RKO (cell line): ENCODE data around the gene OPCML.

ENCODE experiments used
- DNase-seq: peaks from one replicate; pipeline ENCODE4 v3.0.0-alpha.2; 2016; ENCODE audit warnings: low spot score

OPCML gene

DNA sequence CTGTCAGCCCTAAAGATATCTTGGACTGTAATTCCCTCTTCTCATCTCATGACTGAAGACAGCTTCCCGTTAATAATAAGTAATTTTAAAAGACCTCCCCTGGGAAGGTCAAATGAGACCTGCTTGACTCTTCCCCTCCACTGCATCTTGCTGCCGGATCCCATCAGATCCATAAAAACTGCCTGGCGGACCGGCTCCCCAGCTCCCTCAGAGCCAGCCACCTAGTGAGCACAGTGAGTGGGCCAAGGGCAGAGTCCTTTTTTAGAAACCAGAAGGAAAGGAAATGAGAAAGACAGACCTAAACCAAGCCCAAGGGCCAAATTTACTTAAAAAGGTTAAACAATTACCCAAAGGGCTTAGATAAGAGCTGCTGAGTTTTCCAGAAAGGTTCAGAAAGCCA lies 595.3 kb downstream of the OPCML start:
- DNase-seq, result no peak

DNA sequence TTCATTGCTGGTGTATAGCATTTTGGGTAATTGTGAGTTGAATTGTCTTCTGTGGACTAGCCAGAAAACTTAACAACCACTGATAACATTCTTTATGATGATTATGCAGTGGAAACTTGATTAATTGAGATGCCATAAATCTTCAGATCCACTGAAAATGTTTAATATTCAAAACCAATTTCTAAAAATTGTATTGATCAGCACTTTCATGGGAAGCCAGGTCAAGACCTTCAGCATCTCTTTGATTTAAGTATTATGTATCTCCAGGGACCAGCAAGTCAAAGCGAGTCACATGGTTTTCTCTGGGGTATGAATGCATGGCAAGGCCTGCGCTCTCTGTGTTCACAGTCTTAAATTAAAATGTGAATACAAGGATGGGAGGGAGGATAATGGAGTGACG lies 596.9 kb downstream of the OPCML start:
- no peak for DNase-seq

DNA sequence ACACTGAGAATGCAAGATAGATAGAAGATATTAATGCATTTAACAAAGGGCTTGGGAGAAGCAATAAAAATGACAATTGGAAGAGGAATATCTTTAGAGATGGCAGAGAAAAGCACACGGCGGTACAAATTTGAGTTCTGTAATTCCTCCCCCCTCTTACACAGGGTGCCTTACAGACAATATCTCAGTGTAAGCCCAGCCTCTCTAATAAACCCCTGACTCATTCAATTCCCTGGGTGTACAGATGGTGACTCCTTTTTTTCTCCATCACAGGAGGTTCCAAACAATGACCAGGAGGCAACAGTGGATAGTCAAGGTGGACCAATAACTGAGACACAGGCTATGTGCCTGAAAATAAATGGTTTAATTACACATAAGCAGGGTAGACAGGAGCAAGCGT lies 598.6 kb downstream of the OPCML start:
- DNase-seq, result no peak

DNA sequence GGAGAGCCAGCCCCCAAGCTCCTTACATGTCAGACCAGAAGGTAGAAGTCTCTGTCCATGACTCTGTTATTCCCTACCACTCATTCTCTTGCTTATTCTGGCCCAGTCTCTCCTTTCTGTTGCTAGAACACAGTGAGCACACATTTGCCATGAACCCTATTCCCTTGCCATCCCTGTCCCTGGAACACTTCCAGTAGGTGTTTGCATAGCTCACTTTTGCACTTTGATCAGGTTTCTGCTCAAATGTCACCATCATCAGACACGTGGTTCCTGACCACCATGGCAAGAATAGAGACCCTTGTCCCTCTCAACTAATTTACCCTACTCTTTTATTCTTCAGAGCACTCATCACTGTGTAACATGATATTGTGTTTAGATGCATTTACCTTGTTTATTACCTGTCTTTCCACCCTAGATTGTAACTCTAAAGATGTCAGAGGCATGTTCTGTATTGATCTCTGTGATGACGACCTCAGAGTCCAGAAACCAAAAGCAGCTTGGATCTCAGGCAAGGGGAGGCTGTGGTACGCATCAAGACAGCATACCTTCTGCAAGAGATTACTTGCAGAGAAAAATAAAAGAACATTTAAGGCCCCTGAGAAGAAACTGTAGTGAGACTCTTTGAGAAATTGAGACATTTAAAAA lies 606.4 kb downstream of the OPCML start:
- DNase-seq, result no peak

DNA sequence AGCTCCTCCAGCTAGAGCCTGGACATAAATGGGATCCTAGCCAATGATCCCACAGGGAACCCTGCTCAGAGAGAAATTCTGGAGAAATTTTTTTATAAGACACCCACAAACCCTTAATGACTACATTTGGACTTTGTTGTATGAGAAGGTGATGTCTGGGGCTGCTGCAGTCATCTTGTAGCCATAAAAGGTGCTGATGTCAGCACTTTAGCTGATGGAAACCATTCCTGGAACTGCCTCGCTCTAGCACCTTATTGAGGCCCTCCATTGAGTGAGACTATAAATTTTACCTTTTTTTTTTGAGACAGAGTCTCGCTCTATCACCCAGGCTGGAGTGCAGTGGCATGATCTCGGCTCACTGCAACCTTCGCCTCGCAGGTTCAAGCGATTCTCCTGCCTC lies 610.7 kb downstream of the OPCML start:
- no peak for DNase-seq

DNA sequence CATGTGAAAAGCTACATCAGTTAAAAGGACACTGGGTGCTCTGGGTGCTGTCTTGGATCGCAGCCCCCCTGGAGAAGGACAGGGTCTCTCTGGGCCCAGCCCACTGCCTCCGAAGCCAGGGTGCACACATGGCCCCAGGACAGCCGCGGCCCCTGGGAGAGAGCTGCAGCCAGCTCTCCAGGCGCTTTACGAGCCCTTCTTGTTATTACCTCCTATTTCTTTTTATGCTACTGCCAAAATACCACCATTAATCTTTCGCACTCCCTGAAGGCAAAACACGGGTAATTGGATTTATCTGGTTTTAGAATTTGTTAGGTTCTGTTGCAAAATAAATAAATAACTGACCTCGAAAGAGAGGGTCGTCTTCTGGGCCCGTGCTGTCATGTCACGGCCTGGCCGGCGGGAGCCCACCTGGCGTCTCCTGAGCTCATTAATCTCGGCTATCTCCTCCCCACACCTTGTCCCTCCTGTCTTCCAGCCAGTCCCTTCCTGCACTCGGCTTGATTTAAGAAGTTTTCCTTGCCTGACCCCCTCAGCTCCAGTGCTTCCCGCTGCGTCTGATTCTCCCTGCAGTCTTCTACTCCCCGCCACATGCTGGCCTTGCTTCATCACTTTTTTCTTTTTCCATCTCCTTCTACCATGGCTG lies 611.7 kb downstream of the OPCML start:
- DNase-seq, result no peak

DNA sequence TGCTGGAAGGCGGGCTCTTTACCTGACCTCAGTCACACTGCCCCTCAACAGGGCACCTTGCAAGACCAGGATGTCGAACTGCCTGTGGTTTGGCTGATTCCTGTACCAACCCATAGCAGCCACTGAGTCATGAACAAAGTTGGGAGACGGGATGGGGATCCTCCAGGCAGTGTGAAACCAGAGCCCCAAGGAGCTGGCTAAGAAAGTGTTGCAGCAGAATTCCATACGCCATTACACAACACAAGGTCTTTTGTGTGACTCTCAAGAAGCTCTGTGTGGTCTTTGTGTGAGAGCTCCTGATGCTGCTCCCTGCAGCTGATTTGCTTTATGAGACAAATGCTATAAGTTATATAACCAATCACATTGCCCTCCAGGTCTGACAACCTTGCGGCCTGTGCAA lies 617.7 kb downstream of the OPCML start:
- DNase-seq, result no peak

DNA sequence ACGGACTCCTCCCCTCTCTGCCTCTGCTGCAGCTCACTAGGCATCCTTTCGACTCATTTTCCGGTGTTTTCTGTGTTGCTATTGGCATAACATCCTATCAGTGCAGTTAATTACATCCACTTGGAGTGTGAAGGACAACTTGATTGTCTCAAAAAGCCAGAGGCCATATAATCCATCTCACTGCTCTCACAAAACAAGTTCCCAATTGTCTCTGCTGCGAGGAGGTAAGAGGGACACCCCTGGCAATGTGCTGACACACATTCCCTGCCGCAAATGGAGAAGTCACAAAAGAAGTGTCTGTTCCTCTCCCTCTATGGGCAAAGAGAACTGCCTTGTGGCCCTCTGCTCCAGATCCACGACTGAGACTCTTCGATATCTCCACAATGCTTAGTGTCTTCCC lies 618.4 kb downstream of the OPCML start:
- no peak for DNase-seq

DNA sequence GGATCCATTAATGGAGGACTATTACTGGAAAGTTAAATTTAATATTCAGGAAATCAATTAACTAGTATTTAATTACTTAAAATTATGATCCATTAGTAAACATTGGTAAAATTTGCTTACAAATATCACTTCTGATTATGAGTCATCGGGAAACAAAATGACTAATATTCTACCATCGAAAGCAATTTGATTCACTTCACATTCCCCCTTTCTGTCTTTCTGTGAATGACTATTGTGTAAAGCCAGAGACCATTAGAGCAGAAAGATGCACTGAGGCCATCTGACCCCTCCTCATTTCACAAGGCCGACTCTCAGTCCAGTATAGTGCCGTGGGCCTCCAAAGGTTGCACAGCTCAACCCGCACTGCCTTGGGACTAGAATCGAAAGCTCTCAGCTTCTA lies 619.0 kb downstream of the OPCML start:
- no peak for DNase-seq

DNA sequence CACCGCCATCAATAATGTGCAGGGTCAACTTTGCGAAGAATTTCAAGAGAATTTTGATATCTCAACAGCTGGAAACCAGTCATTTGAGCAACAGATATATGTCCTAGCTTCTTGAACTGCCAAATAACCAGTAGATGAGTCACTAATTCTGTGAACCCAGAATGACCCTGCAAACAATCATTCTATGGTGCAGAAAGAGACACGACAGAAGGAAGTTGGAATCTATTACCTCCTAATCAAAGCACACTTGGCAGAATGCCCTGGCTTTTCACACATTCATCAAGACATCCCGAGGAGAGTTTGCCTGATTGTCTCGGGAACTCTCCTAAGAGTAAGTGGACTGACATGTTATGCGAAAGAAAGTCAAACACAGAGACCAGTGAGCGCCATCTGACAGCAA lies 621.1 kb downstream of the OPCML start:
- DNase-seq, result no peak

DNA sequence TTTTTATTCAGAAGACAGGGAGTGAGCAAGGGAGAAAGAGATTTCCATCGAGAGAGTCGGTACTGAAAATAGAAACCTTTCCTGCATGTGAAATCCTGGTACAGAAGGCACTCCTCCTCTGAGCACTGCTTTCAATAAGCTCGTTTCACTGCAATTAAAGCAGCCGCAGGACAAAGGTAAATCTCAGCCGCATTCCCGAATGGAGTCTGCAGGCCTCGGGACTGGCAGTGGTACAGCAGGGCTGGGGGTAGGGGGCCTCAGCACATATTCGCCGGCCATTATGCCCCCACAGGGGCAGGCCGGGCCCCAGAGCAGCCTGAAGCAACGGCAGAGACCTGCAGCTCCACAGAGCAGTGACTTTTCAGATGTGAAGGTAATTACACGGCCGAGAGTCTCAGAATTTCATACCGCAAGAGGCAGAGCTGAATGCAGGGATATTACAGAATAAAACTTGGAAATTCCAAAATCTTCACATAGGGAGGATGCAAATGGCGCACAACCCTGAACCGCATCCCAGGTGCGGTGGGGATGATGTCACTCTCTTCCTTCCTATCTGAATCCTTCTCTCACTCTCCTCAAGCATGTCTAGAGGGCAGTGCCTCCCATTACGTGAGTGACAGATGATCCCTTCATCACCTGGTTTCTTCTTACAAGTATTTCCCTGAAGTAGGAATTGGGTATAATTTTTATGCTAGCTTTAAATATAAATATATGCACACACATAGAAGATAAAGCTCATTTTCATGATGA lies 622.1 kb downstream of the OPCML start:
- DNase-seq, result no peak

DNA sequence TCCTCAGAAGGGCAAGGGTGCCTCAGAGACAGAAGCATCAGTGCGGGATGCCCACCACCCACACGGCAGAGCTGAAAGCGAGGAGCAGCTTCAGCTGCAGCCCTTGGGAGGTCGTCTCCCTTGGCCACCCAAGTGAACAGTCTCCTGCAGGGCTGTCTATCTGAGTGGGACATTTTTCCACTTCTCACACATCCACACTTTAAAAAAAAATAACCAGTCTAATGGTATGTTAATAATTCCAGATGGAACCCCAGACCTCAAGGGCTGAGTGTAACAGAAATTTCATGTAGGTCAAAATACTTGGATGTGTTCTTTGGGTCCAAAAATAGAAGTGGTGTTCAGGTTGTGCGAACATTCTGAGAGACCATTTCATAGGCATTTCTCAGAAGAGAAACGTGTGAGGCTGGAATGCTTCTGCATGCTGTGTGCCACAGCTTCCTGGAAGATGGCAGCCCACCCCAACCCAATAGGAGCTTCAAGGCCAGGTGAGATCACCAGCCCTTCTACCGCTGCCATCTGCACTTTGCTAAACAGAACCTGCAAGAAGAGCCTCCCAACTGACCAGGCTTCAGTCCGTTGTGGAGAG lies 623.2 kb downstream of the OPCML start:
- no peak for DNase-seq

DNA sequence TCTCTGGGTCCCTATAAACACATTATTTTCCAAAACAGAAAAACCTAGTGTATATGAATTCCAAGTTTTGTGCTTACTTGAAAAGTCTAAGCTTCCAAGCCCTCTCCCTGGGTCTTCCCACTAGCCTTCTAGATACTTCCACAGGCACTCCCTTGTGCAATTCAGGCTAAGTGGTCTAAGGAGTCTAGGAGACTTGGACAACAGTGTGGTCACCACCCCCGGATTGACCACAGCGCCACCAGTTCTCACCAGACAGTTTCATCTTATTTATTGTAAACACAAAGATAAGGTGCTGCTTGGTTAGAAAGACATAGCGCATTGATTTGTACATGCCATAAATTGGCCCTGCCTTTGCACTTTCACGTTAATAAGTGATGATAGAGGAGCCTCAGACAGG lies 623.9 kb downstream of the OPCML start:
- DNase-seq, result no peak

DNA sequence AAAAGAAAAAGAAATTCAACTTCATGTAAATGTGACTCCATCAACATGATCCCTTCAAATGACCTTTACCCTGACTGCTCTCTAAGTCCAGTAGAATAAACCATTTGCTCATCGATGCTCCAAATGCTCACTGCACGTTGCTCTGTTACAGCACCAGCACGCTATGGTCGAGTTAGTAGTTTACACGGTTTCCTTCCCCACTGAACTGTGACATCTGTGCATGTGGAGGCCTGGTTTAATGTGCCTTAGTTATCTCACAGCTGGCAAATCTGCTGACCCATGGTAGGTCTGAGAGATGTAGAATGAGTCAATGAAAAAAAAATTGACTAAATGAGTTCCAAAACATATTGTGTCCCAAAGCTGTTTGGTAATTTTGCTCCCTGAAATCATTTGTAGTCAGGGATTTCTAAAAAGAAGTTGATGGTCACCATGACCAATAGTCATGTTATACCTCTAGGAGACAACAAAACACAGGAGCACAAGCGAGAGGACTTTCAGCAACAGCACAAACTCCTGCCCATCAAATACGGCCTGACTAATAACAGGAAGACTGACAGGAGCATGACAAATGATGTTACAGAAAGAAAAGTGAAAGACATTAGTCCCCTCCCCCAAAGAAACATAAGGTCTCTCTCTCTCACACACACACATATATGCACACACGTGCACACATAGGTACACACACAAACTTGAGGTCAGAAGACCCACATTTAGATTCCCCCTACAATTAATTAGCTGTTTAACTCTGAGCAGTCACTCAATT lies 624.5 kb downstream of the OPCML start:
- no peak for DNase-seq

DNA sequence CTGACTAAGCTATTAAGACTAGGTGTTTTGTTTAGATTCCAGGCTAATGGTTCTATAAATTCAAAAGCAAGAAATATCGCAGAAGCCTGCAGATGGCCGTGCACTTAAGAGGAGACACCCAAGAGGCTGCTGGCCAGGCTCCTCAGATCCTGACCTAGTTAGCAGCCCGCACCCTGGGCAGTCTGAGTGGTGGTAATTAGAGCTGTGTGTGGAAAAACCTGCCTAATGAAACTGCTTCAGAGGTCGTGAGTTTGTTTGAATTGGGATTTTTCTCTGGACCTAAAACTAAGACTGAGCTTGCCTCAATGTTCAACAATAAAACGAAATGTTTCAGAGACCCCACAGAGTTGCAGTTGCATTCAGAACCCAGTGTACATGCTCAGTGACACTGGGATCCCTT lies 627.7 kb downstream of the OPCML start:
- DNase-seq, result no peak

DNA sequence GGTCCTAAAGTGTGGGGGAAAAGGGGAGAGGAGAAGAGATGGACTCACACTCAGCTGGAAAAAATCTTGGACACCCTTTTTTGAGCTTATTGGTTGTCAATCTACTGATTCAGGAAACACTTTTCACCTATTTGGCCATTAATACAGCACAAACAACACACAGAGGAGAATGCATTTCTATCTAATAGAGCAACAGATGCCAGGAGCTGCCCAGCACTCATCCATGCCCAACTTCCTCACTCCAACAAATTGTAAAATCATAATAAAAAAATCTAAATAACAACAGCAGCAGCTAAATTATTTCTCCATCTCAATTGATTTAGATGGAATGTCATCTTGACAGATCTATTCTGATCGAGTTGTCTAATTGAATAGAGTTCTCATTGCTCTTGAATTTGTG lies 628.2 kb downstream of the OPCML start:
- no peak for DNase-seq

DNA sequence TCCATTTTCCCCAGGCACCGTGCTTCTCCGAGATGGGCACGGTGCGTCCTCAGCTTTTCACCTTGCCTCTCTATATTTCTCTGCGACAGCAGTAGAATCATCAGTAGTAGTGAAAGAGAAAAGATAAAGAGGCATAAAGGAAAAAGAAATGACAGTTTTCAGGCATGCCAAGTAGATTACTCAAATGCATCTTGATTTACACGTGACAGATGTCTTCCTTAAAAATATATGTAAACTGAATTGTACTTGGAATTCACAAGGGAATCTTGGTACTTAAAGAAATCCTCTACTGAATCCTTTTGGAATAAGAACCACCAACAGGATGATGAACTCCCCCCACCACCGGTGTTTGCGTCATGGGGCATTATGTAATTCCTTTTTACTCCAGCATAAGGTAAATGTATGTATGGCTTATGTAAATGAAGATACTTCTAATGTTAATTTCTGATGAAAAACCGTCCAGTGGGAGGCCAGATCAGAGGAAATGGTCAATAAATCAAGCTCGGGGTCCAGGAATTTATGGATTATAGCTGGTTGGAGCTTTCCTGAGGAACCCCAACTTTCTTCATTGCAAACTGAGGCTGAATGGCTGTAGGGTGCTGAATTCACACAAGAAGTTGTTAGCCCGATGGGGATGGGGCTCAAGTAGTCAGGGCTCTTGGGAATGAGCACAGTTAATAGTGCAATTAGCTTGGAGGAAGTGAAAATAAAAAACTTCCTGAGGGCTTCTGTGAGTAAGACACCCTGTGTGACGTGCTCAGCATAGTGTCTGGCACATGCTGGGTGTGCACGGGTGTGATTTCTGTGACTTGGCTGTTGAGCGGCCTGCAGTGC lies 630.4 kb downstream of the OPCML start:
- no peak for DNase-seq

DNA sequence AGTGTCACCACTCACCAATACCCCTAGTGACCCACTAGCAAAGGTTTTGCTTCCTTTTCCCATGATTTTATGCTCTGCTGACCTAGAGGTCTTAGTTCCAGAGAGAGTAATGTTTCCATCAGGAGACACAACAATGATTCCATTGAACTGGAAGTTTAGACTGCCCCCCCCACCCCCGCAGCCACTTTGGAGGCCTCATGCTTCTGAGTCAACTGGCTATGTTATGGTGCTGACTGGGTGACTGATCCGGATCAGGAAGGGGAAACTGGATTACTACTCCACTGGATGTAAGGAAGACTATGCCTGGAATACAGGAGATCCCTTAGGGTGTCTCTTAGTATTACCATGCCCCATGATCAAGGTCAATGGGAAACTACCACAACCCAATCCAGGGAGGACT lies 633.6 kb downstream of the OPCML start:
- DNase-seq, result no peak

DNA sequence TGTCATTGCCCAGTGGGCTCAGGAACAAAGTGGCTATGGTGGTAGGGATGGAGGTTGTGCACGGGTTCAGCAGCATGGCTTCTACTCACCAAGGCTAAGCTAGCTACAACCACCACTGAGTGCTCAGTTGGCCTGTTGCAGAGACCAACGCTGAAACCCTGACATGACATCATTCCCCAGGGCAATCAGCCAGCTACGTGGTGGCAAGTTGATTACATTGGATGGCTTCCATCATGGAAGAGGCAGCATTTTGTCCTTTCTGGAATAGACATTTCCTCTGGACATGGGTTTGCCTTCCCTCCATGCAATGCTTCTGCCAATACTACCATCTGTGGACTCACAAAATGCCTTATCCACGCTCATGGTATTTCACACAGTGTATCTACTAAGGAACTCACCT lies 634.3 kb downstream of the OPCML start:
- DNase-seq, result no peak

DNA sequence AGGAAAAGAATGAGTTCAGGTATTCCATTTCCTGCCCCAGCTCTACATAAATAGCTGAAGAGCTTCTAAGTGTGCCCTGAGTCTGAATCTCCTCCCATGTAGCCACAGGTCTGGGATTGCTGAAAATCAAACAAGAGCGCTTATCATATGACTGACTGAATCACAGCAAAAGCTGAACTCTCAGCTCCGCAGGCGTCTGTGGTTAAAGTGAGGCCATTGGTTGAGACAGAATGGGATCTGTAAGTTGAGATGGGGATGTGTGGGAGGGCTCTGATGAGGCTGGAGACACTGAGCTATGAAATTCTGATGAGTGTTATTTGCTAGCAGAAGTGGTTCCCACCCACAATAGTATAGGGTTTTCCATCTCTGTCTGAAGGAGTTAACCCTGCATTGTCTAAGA lies 637.0 kb downstream of the OPCML start:
- DNase-seq, result no peak

DNA sequence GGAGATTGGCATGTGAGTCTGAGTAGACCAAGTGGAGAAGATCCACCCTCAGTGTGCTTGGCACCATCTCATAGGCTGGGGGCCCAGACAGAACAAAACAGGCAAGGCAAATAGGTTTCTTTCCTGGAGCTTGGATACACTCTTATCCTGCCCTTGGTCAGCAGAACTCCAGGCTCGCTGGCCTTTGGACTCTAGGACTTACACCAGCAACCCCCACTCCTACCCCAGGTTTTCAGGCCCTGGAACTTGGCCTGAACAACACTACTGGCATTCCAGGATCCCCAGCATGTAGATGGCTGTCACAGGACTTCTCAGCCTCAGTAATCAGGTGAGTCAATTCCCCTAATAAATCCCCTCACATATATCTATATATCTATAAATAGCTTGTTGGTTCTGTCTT lies 637.7 kb downstream of the OPCML start:
- DNase-seq, result no peak

DNA sequence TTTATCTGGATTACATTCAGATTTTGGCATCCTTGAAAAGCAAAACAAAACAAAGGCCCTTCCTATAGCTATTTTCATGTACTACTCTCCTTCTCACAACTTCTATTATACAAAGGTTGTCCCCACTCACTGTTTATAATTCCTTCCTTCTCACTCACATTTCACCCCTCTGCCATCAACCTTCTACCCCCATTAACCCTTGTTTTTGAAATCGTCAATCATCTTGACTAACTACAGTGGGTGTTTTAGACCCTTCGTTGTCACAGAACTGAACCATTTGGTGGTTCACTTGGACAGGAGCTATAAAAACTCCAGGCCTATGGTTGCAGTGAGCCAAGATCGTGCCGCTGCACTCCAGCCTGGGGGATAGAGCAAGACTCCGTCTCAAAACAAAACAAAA lies 639.4 kb downstream of the OPCML start:
- no peak for DNase-seq
